Naive thymus-derived CD4-positive, alpha-beta T cell (primary cell): ENCODE results near the gene GRK6. TPM values are rescaled to one million over a fixed set of nuclear protein-coding genes. Genes with fewer than 3 reads are reported as not detected.
"Not testable (repeated sequence)": the region's sequence is repeated elsewhere in the genome, so short reads cannot be mapped to it uniquely, and the experiment has no call there.

Experiments
- ATAC-seq: fragments of 150-1000 bp; cut with Tn5 transposase; 2 replicates; pipeline ENCODE4 v1.10.0; 2021; ENCODE audit warnings: mild to moderate bottlenecking, moderate library complexity
- CTCF ChIA-PET: fragments of 350-600 bp; sonication (Branson Sonifier 250); formaldehyde crosslinking; loops from one replicate; lab custom pipeline; 2021; ENCODE audit warnings: antibody characterized with exemption; lab: Charles Lee
- POLR2A ChIA-PET: fragments of 350-600 bp; sonication (Branson Sonifier 250); formaldehyde crosslinking; loops from one replicate; lab custom pipeline; 2021; ENCODE audit warnings: antibody characterized with exemption, inconsistent platforms; lab: Charles Lee
- DNase-seq, 9 donors: peaks; one replicate each; pipeline versions ENCODE4 v3.0.0 to v3.0.0-alpha.2; 2020 to 2022; ENCODE audit warnings: mixed read lengths in 1 of 9
- H3K27ac ChIP-seq: one replicate; pipeline ENCODE4 v1.7.0; 2013; ENCODE audit warnings: mild to moderate bottlenecking, low read depth, low read length, moderate library complexity
- H3K27me3 ChIP-seq, 2 donors: one replicate each; pipeline ENCODE4 v1.7.0; 2013; ENCODE audit warnings: low read length in 2 of 2, mild to moderate bottlenecking in 2 of 2, moderate library complexity in 2 of 2; ENCODE audit not compliant: control insufficient read depth in 2 of 2, insufficient read depth in 2 of 2
- H3K36me3 ChIP-seq, 3 experiments: 1 replicate in 2 of 3; 2 replicates in 1 of 3; pipeline ENCODE4 v1.7.0; 2013; ENCODE audit warnings: low read length in 3 of 3, mild to moderate bottlenecking in 3 of 3, moderate library complexity in 1 of 3; ENCODE audit not compliant: insufficient read depth in 3 of 3, control insufficient read depth in 2 of 3
- H3K4me1 ChIP-seq, 2 donors: one replicate each; pipeline ENCODE4 v1.7.0; 2013; ENCODE audit warnings: low read length in 2 of 2, mild to moderate bottlenecking in 2 of 2, moderate library complexity in 1 of 2; ENCODE audit not compliant: control insufficient read depth in 2 of 2, insufficient read depth in 2 of 2
- H3K4me3 ChIP-seq: 2 replicates; pipeline ENCODE4 v1.7.0; 2013; ENCODE audit warnings: mild to moderate bottlenecking, low read length
- H3K9me3 ChIP-seq, 3 experiments: 1 replicate in 2 of 3; 2 replicates in 1 of 3; pipeline ENCODE4 v1.7.0; 2013; ENCODE audit warnings: low read length in 3 of 3; ENCODE audit not compliant: control insufficient read depth in 2 of 3
- H3K27ac Mint-ChIP-seq, 9 donors: one replicate each; pipeline ENCODE4 v1.8.0; 2020 to 2022; ENCODE audit warnings: mixed read lengths in 9 of 9, mild to moderate bottlenecking in 8 of 9, moderate library complexity in 5 of 9, inconsistent platforms in 2 of 9
- H3K27me3 Mint-ChIP-seq, 5 donors: one replicate each; pipeline ENCODE4 v1.8.0; 2021 to 2022; ENCODE audit warnings: mixed read lengths in 5 of 5, mild to moderate bottlenecking in 1 of 5
- H3K36me3 Mint-ChIP-seq, 5 donors: one replicate each; pipeline ENCODE4 v1.8.0; 2020 to 2022; ENCODE audit warnings: mixed read lengths in 5 of 5, mild to moderate bottlenecking in 3 of 5, inconsistent platforms in 1 of 5
- H3K4me1 Mint-ChIP-seq, 7 donors: one replicate each; pipeline ENCODE4 v1.8.0; 2020 to 2022; ENCODE audit warnings: mixed read lengths in 7 of 7, mild to moderate bottlenecking in 3 of 7, inconsistent platforms in 1 of 7
- H3K4me3 Mint-ChIP-seq, 10 donors: one replicate each; pipeline ENCODE4 v1.8.0; 2020 to 2022; ENCODE audit warnings: mild to moderate bottlenecking in 10 of 10, mixed read lengths in 10 of 10, moderate library complexity in 6 of 10, inconsistent platforms in 2 of 10
- H3K9me3 Mint-ChIP-seq, 11 donors: one replicate each; pipeline ENCODE4 v1.8.0; 2020 to 2022; ENCODE audit warnings: mixed read lengths in 11 of 11, mild to moderate bottlenecking in 4 of 11, inconsistent platforms in 1 of 11, moderate library complexity in 1 of 11
- intact Hi-C, 2 donors: fragments of 100-400 bp; cut with micrococcal nuclease; formaldehyde crosslinking; loops; one replicate each; pipeline ENCODE4 v1.15.1; 2023
- polyA plus RNA-seq, 2 donors: library from polyadenylated mRNA; unstranded; fragments of 300-500 nt; fragmentation: Illumina TruSeq; gene quantifications; one replicate each; pipeline ENCODE4 v1.2.3, GENCODE V29; 2021
- total RNA-seq, 6 experiments: library from RNA in 5 of 6; stranded (reverse) in 5 of 6; gene quantifications; 1 replicate in 5 of 6; 2 replicates in 1 of 6; pipeline ENCODE4 v1.2.3 and lab custom pipeline; 2021 to 2026

Gene GRK6
- total and polyA plus RNA-seq, 7 experiments from 2014 or later: 78.8 to 246 (median 200) TPM

GRCh38 chr5:177484902-177485549 lies 58.5 kb downstream of the GRK6 start:
- no peak for DNase-seq
- H3K9me3 ChIP-seq: no peaks in the 10 kb centered on the region

GRCh38 chr5:177485753-177486152 lies 59.3 kb downstream of the GRK6 start:
- H3K27me3 ChIP-seq, H3K27ac Mint-ChIP-seq, H3K27ac ChIP-seq, H3K4me1 Mint-ChIP-seq, H3K27me3 Mint-ChIP-seq, intact Hi-C loops, H3K36me3 Mint-ChIP-seq, H3K4me3 ChIP-seq, CTCF ChIA-PET, H3K9me3 Mint-ChIP-seq, H3K9me3 ChIP-seq, DNase-seq, ATAC-seq, H3K4me1 ChIP-seq, POLR2A ChIA-PET, H3K4me3 Mint-ChIP-seq: not testable (repeated sequence)
- H3K36me3 ChIP-seq: peaks cover 0 to 14% (median 0%) of the 10 kb centered on the region in 3 experiments

More at GRCh38 chr5:177484902-177485549, 58.5 kb downstream of the GRK6 start:
- ChIA-PET CTCF (no interaction called here), POLR2A (interaction anchor here (1.2 kb wide), 1 partner anchor 134 kb away, joined by 3 read pairs; no protein-coding TSS in a partner anchor)
- Mint-ChIP-seq H3K36me3 (peaks cover 0 to 5% (median 0%) of the 10 kb centered on the region in 5 donors), H3K4me3 (no peak overlapping the region), H3K27ac (peak overlapping the region in 1 of 9 donors; percentile 66), H3K27me3 (no peaks in the 10 kb centered on the region), H3K9me3 (no peaks in the 10 kb centered on the region), H3K4me1 (peaks cover 0 to 4% (median 1%) of the 10 kb centered on the region in 7 donors)
- ATAC-seq: no peak
- no peaks in the 10 kb centered on the region for H3K27me3 ChIP-seq
- no peak overlapping the region for H3K4me3 ChIP-seq
- intact Hi-C loops: no loop called here
- H3K36me3 ChIP-seq: peaks cover 0 to 14% (median 0%) of the 10 kb centered on the region in 3 experiments
- H3K27ac ChIP-seq: no peak overlapping the region
- no peaks in the 10 kb centered on the region for H3K4me1 ChIP-seq

- no peak overlapping the region for H3K4me3 ChIP-seq
- H3K9me3 ChIP-seq: no peaks in the 10 kb centered on the region
- POLR2A ChIA-PET: no interaction called here
- H3K27ac ChIP-seq: no peak overlapping the region
- no peak for DNase-seq
- Mint-ChIP-seq H3K4me1 (peaks cover 0 to 12% (median 0%) of the 10 kb centered on the region in 7 donors), H3K27me3 (no peaks in the 10 kb centered on the region), H3K36me3 (peaks cover 0 to 5% (median 0%) of the 10 kb centered on the region in 5 donors), H3K4me3 (no peak overlapping the region), H3K9me3 (no peaks in the 10 kb centered on the region), H3K27ac (no peak overlapping the region)
- intact Hi-C loops: no loop called here
- H3K36me3 ChIP-seq: peaks cover 0 to 14% (median 0%) of the 10 kb centered on the region in 3 experiments
- CTCF ChIA-PET: interaction anchor here (0.6 kb wide), 1 partner anchor 502 kb away, joined by 4 read pairs; no protein-coding TSS in a partner anchor
- ATAC-seq: no peak
- no peaks in the 10 kb centered on the region for H3K27me3 ChIP-seq
- H3K4me1 ChIP-seq: no peaks in the 10 kb centered on the region
Measured at GRCh38 chr5:177486256-177486655, 59.8 kb downstream of the GRK6 start.

- ATAC-seq (no peak), DNase-seq (no peak)
- peaks cover 0 to 13% (median 0%) of the 10 kb centered on the region in 7 donors for H3K4me1 Mint-ChIP-seq
- no peak overlapping the region for H3K27ac Mint-ChIP-seq
- H3K27me3 Mint-ChIP-seq: no peaks in the 10 kb centered on the region
- no peak overlapping the region for H3K4me3 ChIP-seq
- no peaks in the 10 kb centered on the region for H3K9me3 Mint-ChIP-seq
- H3K9me3 ChIP-seq: no peaks in the 10 kb centered on the region
- POLR2A ChIA-PET: no interaction called here
- no peaks in the 10 kb centered on the region for H3K27me3 ChIP-seq
- peaks cover 0 to 5% (median 0%) of the 10 kb centered on the region in 5 donors for H3K36me3 Mint-ChIP-seq
- intact Hi-C loops: no loop called here
- CTCF ChIA-PET: no interaction called here
- H3K4me3 Mint-ChIP-seq: no peak overlapping the region
- peaks cover 0 to 14% (median 0%) of the 10 kb centered on the region in 3 experiments for H3K36me3 ChIP-seq
- H3K27ac ChIP-seq: no peak overlapping the region
- no peaks in the 10 kb centered on the region for H3K4me1 ChIP-seq
Measured at GRCh38 chr5:177487144-177487543, 60.7 kb downstream of the GRK6 start.

- peaks cover 0 to 6% (median 0%) of the 10 kb centered on the region in 5 donors for H3K36me3 Mint-ChIP-seq
- no peaks in the 10 kb centered on the region for H3K27me3 ChIP-seq
- no peak overlapping the region for H3K27ac ChIP-seq
- no peaks in the 10 kb centered on the region for H3K4me1 ChIP-seq
- no peak overlapping the region for H3K4me3 Mint-ChIP-seq
- H3K4me3 ChIP-seq: no peak overlapping the region
- POLR2A ChIA-PET: no interaction called here
- no peaks in the 10 kb centered on the region for H3K9me3 ChIP-seq
- ATAC-seq (no peak), DNase-seq (no peak)
- H3K36me3 ChIP-seq: peaks cover 0 to 17% (median 0%) of the 10 kb centered on the region in 3 experiments
- intact Hi-C loops: no loop called here
- no peak overlapping the region for H3K27ac Mint-ChIP-seq
- no peaks in the 10 kb centered on the region for H3K9me3 Mint-ChIP-seq
- CTCF ChIA-PET: interaction anchor here (1.2 kb wide), 1 partner anchor 105 kb away, joined by 4 read pairs; no protein-coding TSS in a partner anchor
- H3K27me3 Mint-ChIP-seq: no peaks in the 10 kb centered on the region
- peaks cover 0 to 16% (median 4%) of the 10 kb centered on the region in 7 donors for H3K4me1 Mint-ChIP-seq
Measured at GRCh38 chr5:177487975-177488374, 61.5 kb downstream of the GRK6 start.

GRCh38 chr5:177489119-177489716 lies 62.7 kb downstream of the GRK6 start:
- Mint-ChIP-seq H3K9me3 (no peaks in the 10 kb centered on the region), H3K27me3 (no peaks in the 10 kb centered on the region), H3K4me1 (peaks cover 0 to 18% (median 8%) of the 10 kb centered on the region in 7 donors), H3K36me3 (peaks cover 0 to 6% (median 0%) of the 10 kb centered on the region in 5 donors), H3K27ac (no peak overlapping the region), H3K4me3 (no peak overlapping the region)
- Histone ChIP-seq H3K36me3 (peaks cover 0 to 17% (median 0%) of the 10 kb centered on the region in 3 experiments), H3K9me3 (no peaks in the 10 kb centered on the region), H3K4me1 (no peaks in the 10 kb centered on the region), H3K4me3 (no peak overlapping the region), H3K27me3 (no peaks in the 10 kb centered on the region), H3K27ac (no peak overlapping the region)
- DNase-seq (no peak), ATAC-seq (no peak)
- ChIA-PET CTCF (interaction anchor here (0.7 to 1.2 kb wide), 2 partner anchors 98 to 107 kb away, joined by 3 to 4 read pairs; no protein-coding TSS in a partner anchor), POLR2A (interaction anchor here (0.5 kb wide), 1 partner anchor 9 kb away, joined by 3 read pairs; no protein-coding TSS in a partner anchor)
- intact Hi-C loops: no loop called here
